GM12875 (cell line): ENCODE results near the gene NOA1.

Experiments
- H3K4me3 ChIP-seq: one replicate; pipeline ENCODE4 v1.5.1; 2011; ENCODE audit warnings: low read depth, low read length, control low read depth
- CTCF ChIP-seq: IDR thresholded peaks from 2 replicates; pipeline ENCODE4 v1.5.1; 2011; ENCODE audit warnings: low read depth, mild to moderate bottlenecking, control low read depth, inconsistent platforms, low read length, moderate library complexity, borderline replicate concordance; ENCODE audit not compliant: insufficient read depth

NOA1 gene

GRCh38 chr4:56977321-56978012 lies at the start of gene NOA1:
TSS of gene NOA1 (minus strand) at chr4:56977606. CDS start at chr4:56977585, 21 bp downstream.
- H3K4me3 ChIP-seq = peak within 1 kb of the TSS; percentile 95
- TF ChIP-seq CTCF = no peak

GRCh38 chr4:57023104-57023503 lies 45.7 kb upstream of the NOA1 start:
- TF ChIP-seq CTCF = no peak

GRCh38 chr4:57020467-57021101 lies 43.2 kb upstream of the NOA1 start:
- H3K4me3 ChIP-seq = no peak overlapping the region
- no peak for TF ChIP-seq CTCF

More at GRCh38 chr4:57023104-57023503, 45.7 kb upstream of the NOA1 start:
- H3K4me3 ChIP-seq = no peak overlapping the region

- TF ChIP-seq CTCF = no peak
- H3K4me3 ChIP-seq = no peak overlapping the region
These were observed 41.6 kb upstream of the NOA1 start for GRCh38 chr4:57018980-57019379.

- H3K4me3 ChIP-seq = no peak overlapping the region
- TF ChIP-seq CTCF = no peak
These were observed 36.2 kb upstream of the NOA1 start for GRCh38 chr4:57013543-57014120.

GRCh38 chr4:56999751-57000150 lies 22.3 kb upstream of the NOA1 start:
- no peak for TF ChIP-seq CTCF
- H3K4me3 ChIP-seq = no peak overlapping the region
